Renal cortical epithelial cell (primary cell): ENCODE results near the gene C4BPA. TPM values are rescaled to one million over a fixed set of nuclear protein-coding genes. Genes with fewer than 3 reads are reported as not detected.

Experiments
- DNase-seq: peaks from one replicate; pipeline ENCODE4 v3.0.0-alpha.2; 2011; ENCODE audit warnings: low read depth
- total RNA-seq: library from RNA; depleted of rRNA; stranded (reverse); fragments of >200 nt; gene quantifications from 2 replicates; pipeline ENCODE4 v1.2.3, GENCODE V29; 2014

The C4BPA gene
- total RNA-seq, 1 donor from 2014 or later, result 0.05 TPM

- no peak for DNase-seq
Observed at GRCh38 chr1:207124389-207124788, 20.4 kb downstream of the C4BPA start.

- DNase-seq, result no peak
Observed at GRCh38 chr1:207128336-207128921, 24.4 kb downstream of the C4BPA start.

GRCh38 chr1:207129053-207129452, 25.0 kb downstream of the C4BPA start:
- DNase-seq, result no peak

GRCh38 chr1:207130252-207131036, 26.4 kb downstream of the C4BPA start:
- no peak for DNase-seq

- no peak for DNase-seq
Observed at GRCh38 chr1:207131163-207131562, 27.1 kb downstream of the C4BPA start.

GRCh38 chr1:207134581-207134980, 30.5 kb downstream of the C4BPA start:
- DNase-seq, result no peak

GRCh38 chr1:207139616-207140015, 35.6 kb downstream of the C4BPA start:
- no peak for DNase-seq

GRCh38 chr1:207140536-207140935, 36.5 kb downstream of the C4BPA start:
- no peak for DNase-seq

GRCh38 chr1:207145401-207146058, 41.5 kb downstream of the C4BPA start:
- no peak for DNase-seq

- DNase-seq, result no peak
Observed at GRCh38 chr1:207151920-207152319, 47.9 kb downstream of the C4BPA start.

GRCh38 chr1:207152792-207153468, 48.9 kb downstream of the C4BPA start:
- no peak for DNase-seq

GRCh38 chr1:207155028-207155427, 51.0 kb downstream of the C4BPA start:
- no peak for DNase-seq

- no peak for DNase-seq
Observed at GRCh38 chr1:207156095-207156494, 52.1 kb downstream of the C4BPA start.

- no peak for DNase-seq
Observed at GRCh38 chr1:207156826-207157225, 52.8 kb downstream of the C4BPA start.

GRCh38 chr1:207164086-207164485, 60.1 kb downstream of the C4BPA start:
- no peak for DNase-seq

- peak; percentile 56 for DNase-seq
Observed at GRCh38 chr1:207172321-207172720, 68.3 kb downstream of the C4BPA start.

GRCh38 chr1:207172885-207173284, 68.9 kb downstream of the C4BPA start:
- peak; percentile 40 for DNase-seq

GRCh38 chr1:207173396-207173795, 69.4 kb downstream of the C4BPA start:
- no peak for DNase-seq

- no peak for DNase-seq
Observed at GRCh38 chr1:207174913-207175312, 70.9 kb downstream of the C4BPA start.

GRCh38 chr1:207179036-207179435, 75.0 kb downstream of the C4BPA start:
- no peak for DNase-seq

GRCh38 chr1:207181847-207182246, 77.8 kb downstream of the C4BPA start:
- DNase-seq, result peak; percentile 72

GRCh38 chr1:207186503-207186902, 82.5 kb downstream of the C4BPA start:
- no peak for DNase-seq
